NCI-H524 treated with DMSO at 0.1 percent for 48 hours (cell line): Measurements from ENCODE around the gene CSF1R.

ENCODE experiments used
- DNase-seq: peaks from one replicate; lab custom pipeline; 2025; lab: John Stamatoyannopoulos, UW

Gene CSF1R

GRCh38 chr5:150069672-150070627 is 16.4 kb downstream of the CSF1R start:
- DNase-seq, result no peak

- no peak for DNase-seq
Measured at GRCh38 chr5:150068961-150069645, 17.3 kb downstream of the CSF1R start.

GRCh38 chr5:150068472-150068871 is 17.9 kb downstream of the CSF1R start:
- no peak for DNase-seq

DNA sequence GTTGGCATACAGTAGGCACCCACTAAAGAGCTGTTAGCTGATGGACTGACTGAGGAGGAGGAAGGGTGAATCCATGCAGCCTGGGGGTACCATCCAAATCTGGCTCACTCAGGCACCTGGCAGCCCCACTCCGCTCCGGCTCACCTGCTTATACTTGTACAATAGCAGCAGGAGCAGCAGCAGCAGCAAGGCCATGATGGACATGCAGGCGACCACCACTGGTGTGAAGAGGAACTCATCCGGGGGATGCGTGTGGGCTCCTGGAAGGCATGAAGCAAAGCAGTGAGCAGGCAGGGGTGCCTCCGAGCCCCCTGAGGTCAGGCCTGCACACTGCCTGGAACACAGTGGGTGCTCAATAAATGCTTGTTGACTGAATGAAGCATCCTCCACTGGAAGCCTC is 18.3 kb downstream of the CSF1R start:
- DNase-seq, result no peak

DNA sequence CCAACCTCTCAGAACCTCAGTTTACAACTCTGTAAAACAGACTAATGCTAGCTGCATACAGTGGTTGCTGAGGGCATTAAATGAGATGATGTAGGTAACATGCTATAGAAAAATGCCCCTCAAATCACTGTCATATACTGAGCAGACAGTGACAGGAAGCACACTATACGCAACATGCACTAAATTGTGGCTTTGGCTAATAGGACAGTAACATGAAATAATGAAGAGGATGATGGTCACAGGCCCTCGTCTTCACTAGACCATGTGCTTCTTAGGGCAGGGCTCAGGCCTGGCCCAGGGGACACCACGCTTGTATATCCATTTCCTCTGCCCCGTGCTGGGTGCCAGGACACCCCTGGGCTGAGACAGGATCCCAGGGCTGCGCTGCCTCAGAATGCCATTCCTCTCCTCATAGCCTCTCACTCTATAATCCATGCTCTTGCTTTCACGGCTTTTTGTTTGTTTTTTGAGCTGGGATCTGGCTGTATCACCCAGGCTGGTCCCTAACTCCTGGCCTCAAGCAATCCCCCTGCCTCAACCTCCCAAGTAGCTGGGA is 18.9 kb downstream of the CSF1R start:
- DNase-seq, result no peak

DNA sequence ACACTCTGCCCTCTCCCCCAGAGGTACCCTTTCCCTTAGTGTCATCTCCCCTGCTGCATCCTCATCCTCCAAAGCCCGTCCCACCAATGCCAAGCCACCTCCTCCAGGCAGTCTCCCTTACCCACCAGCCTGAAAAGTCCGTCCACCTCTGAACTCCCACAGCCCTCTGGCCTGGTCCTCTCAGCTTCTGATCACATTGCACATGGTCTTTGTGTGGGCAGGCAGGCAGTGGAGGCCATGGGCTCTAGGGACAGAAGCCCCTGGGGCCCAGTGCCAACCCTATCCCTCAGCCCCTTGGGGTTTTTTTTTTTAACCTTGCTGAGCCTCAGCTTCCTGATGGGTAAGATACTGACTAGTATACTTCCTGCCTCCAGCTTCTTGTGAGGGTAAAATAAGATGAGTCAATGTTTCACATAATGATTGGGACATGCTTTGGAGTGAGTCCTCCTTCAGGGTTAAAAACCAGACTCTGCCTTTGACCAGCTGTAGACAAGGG is 19.4 kb downstream of the CSF1R start:
- no peak for DNase-seq

DNA sequence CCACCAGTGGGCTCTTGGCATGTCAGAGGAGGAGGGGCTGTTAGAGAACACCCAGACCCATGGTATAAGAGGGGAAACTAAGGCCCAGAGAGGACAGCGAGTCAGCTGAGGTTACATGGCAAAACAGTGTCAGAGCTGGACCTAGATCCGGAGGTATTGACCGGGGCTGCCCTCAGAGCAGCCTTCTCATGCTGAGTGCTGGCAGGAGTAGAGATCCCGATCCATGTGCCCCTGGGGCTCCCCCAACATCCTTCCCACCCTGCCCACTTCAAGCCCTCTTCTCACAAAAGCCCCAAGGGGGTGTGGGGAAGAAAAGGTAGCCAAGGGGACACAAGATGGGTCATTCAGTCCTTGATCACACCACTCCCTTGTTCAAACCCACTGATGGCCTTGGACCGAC is 19.9 kb downstream of the CSF1R start:
- DNase-seq, result no peak

DNA sequence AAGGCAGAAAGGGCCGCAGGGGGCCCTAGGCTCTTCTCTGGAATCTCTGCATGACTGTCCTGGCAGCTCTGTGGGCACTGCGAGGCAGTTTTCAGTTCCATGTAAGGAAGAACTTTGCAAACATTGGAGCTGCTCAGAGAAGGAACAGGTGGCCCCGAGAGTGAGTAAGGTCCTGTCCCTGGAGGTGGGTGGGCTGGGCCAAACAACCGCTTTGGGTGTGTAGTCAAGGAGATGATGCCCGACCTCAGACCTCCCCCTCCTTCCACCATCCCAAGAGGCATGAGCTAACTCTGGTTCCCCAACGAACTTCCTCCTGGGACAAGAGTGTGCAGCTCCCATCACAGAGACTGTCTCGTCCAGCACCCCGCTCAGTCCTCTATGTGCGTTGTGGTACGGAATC is 20.5 kb downstream of the CSF1R start:
- no peak for DNase-seq

- DNase-seq, result no peak
Measured at GRCh38 chr5:150065346-150065745, 21.0 kb downstream of the CSF1R start.

GRCh38 chr5:150064681-150065220 is 21.6 kb downstream of the CSF1R start:
- DNase-seq, result no peak

DNA sequence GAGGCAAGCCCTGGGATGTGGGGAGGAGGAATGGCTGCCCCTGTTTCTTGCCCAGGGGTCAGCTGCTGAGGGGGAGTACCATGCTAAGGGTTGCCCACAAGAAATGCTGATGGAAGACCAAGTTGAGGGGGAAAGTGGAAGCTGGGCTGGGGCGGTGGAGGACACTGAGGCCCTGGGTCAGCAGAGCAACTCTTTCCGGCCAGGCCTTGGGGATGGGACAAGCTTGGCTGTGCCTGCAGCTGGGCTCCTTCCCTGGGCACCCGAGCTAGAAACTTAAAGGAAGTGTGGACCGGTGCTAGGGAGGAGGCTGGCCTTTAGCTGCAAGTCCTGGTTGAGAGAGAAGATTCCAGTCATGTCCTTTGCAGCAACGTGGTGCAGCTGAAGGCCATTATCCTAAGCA is 22.7 kb downstream of the CSF1R start:
- no peak for DNase-seq

DNA sequence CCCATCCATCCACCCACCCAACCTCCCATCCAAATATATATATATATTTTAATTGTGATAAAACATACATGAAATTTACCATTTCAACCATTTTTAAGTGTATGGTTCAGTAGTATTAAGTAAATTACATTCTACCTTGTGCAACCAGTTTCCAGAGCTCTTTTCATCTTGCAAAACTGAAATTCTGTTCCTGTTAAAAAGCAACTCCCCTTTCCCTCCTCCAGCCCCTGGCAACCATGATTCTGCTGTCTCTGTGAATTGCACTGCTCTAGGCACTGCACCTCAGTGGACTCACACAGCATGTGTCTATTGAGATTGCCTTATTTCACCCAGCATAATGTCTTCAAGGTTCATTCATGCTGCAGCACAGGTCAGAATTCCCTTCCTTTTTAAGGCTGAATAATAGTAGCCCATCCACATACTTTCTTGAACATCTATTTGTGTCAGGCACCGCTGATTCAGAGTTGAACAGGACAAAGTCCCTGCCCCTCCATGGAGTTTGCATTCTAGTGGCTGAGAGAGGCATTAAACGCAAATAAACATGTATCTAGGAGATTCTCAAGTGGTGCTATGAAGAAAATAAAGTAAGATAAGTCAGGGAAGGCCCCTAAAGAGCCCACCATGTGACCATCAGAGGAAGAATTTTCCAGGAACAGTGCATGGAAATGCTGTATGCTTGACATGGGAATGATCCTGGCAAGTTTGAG is 24.0 kb downstream of the CSF1R start:
- DNase-seq, result no peak

- no peak for DNase-seq
Measured at GRCh38 chr5:150061538-150061995, 24.8 kb downstream of the CSF1R start.

GRCh38 chr5:150060471-150060870 is 25.9 kb downstream of the CSF1R start:
- DNase-seq, result no peak

DNA sequence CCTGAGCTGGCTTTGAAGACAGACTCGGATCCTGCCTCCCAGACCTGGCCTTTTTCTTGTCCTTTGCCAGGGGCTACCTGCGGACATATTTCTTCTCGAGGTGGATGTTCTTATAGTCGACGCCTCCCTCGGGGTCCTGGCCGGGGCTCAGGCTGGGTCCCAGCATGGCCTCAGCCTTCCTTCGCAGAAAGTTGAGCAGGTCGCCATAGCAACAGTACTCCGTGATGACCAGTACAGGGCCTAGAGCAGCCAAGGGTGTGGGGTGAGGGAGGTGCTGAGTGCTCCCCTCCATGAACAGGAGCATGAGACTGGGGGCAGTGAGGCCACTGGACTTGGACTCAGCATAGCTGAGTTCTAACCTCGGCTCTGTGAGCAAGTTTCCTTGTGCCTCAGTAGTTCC is 26.7 kb downstream of the CSF1R start:
- DNase-seq, result no peak

- no peak for DNase-seq
Measured at GRCh38 chr5:150058480-150059126, 27.8 kb downstream of the CSF1R start.

- no peak for DNase-seq
Measured at GRCh38 chr5:150057996-150058395, 28.4 kb downstream of the CSF1R start.

DNA sequence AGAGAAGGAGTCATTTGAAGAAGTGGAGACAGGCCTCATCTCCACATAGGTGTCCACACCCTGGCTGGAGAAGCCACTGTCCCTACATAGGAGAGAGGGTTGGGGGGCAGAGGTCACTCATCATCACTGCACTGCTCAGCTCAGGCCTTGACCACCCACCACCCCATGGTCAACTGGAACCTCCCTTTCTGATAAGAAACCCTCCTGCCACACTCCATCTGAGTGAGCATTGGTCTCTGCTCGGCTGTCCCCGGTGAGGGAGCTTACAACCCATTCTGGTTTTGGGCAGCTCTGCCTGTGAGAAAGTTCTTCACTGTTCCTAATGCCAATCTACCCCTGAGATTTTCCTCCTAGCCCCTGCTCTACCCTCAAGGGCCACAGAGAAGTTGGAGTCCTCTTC is 28.8 kb downstream of the CSF1R start:
- DNase-seq, result no peak

GRCh38 chr5:150057052-150057451 is 29.3 kb downstream of the CSF1R start:
- no peak for DNase-seq

- no peak for DNase-seq
Measured at GRCh38 chr5:150056075-150056443, 30.3 kb downstream of the CSF1R start.

- no peak for DNase-seq
Measured at GRCh38 chr5:150055326-150056074, 30.9 kb downstream of the CSF1R start.
